Stimulated activated CD8-positive, alpha-beta memory T cell treated with anti-CD3 and anti-CD28 coated beads, Interleukin-4, amount 100 ng/mL, for 4 hours (primary cell): Measurements from ENCODE around the gene NUDT21.
"Not testable (repeated sequence)": the region's sequence is repeated elsewhere in the genome, so short reads cannot be mapped to it uniquely, and the experiment has no call there.

Experiments
- DNase-seq, 2 donors: peaks; one replicate each; pipeline ENCODE4 v3.0.0-alpha.2; 2020; ENCODE audit warnings: low read depth in 2 of 2, low spot score in 1 of 2

Gene NUDT21

DNA sequence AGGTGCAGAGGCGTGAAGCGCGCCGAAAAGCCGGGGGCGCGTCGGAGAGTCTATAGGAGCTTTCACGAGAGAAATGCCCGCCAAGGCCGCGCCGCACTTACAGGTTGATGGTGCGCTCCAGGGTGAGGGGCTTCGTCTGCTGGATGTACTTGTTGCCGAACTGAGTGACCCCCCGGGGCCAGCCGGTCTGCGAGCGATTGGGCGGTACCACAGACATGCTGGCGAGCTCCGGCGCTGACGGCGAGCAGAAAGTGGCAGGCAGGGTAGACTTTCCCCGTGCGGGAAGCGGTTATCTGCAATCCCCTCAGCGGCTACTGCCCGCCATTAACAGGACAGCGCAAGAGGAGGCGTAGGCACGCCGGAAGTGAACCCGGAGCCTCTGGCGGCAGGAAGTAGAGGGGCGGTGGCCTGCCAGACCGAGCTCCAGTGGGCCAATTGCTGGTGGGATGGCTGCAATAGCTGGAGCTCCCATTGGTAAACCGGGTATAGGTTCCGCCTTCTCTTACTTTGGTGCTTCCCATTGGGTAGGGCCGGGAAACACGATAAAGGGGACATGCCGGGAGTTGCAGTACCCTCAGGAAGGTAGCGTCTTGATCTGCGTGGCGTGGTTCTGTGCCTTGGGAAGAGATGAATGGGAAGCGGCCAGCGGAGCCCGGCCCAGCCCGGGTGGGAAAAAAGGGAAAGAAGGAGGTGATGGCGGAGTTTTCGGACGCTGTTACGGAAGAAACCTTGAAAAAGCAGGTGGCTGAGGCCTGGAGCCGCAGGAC is at the start of gene NUDT21, which contains the start of gene OGFOD1:
NUDT21 (minus strand) TSS at position 347 of the 767 bp plus-strand sequence; CDS start at position 217, 130 bp downstream.
OGFOD1 (plus strand) TSS at position 569 of the 767 bp plus-strand sequence; CDS start at position 628, 59 bp downstream.
- DNase-seq = peak; percentile 73 to 85

GRCh38 chr16:56493815-56494214 is 42.7 kb upstream of the NUDT21 start:
- no peak for DNase-seq

- no peak for DNase-seq
Observed at GRCh38 chr16:56493126-56493525, 42.0 kb upstream of the NUDT21 start.

DNA sequence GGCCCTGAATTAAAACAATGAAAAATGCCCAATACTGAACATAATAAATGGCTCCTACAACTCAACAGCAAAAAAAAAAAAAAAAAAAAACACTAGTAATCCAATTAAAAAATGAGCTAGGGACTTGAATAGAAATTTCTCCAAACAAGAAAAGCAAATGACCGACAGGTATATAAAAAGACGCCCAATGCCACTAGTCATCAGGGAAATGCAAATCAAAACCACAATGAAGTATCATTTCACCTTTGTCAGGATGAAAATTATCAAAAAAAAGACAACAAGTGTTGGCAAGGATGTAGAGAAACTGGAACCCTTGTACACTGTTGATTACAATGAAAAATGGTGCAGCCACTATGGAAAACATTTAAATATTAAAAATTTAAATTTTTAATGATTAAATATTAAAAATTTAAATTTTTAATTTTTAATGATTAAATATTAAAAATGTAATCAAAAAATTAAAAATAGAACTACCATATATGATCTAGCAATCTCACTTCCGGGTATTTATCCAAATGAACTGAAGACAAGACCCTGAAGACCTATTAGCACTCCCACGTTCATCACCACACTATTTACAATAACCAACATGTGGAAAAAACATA is 40.6 kb upstream of the NUDT21 start:
- DNase-seq = no peak

- not testable (repeated sequence) for DNase-seq
Observed at GRCh38 chr16:56488868-56489267, 37.7 kb upstream of the NUDT21 start.

DNA sequence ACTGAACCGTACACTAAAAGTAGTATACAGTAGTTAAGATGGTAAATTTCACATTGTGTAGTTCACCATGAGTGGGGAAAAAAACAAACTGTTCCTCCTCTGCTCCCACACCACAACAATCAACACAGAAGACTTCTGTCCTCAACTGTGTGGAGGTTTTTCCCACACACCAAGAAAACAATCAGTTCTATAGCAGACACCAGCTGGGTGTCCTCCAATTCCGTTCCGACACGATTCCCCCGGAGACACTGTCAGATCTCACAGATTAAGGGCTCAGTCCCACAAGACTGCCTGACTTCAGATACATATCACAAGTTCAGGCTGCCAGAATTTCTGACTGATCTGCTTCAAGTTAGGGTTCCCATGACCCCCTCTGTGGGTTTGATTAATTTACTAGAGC is 36.9 kb upstream of the NUDT21 start:
- no peak for DNase-seq

GRCh38 chr16:56483394-56483793 is 32.3 kb upstream of the NUDT21 start:
- no peak for DNase-seq

- no peak for DNase-seq
Observed at GRCh38 chr16:56482683-56483236, 31.6 kb upstream of the NUDT21 start.

- no peak for DNase-seq
Observed at GRCh38 chr16:56481468-56482122, 30.5 kb upstream of the NUDT21 start.

DNA sequence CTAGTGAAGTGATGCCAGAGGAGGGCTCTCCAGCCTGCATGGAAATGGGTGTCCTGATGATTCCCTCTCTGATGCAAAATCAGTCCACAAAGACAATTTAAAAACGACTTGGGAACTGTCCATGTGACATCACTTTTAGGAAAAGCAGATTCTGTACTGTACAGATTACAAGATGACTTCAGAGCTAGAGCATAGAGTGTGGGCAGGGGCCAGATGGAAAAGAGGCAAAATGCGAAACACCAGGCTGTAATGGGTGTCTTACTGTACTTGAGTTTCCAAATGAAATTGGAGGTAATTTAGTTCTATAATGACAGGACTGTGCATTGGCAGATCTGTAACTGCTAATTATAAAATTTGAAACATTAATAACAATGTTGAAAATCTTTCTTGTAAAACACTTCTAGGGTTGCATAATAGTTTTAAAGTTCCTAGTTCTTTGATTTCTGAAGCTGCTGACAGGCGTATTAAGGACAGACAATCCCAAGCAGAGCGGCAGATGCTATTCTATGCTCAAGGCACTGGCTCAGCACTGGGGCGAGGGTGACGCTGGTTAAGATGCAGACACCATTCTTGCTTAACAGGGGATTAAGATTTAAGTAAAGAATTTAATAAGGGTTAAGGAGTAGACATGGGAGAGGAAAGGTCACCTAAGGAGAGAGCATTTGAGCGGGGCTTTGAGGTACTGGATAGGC is 29.8 kb upstream of the NUDT21 start:
- DNase-seq = no peak

GRCh38 chr16:56479469-56479868 is 28.3 kb upstream of the NUDT21 start:
- no peak for DNase-seq

DNA sequence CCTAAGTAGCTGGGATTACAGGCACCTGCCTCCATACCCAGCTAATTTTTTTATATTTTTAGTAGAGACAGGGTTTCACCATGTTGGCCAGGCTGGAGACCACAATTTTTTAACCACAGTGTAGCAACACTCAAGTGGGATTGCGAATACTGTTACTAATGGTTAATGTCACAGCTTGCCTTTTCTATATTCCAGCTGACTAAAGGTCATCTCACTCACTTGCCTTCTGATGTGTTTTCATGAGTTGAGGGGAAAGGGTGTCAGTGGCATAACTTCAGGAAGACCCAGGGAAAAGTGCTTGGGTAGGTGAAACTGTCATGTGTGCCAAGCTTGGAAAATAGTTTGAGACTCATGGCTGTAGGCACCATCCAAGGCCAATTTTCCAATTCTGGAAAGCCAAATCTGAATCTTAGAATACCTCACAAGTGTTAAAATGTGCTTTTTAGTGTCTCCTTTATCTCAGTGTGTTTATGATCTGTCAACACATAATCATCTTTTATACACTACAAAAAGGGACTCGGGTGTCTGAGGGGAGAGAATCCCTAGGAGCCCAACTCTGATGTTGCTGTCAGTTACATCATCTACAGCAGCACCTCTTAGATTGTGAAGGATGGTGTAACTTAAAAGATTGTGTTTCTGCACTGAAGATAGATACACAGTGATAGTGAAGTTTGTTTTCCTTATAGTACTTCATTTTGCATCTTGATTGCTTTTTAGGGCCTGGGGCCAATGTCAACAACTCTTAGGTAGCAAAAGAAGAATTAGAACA is 27.3 kb upstream of the NUDT21 start:
- no peak for DNase-seq

- DNase-seq = no peak
Observed at GRCh38 chr16:56477096-56477878, 26.2 kb upstream of the NUDT21 start.

DNA sequence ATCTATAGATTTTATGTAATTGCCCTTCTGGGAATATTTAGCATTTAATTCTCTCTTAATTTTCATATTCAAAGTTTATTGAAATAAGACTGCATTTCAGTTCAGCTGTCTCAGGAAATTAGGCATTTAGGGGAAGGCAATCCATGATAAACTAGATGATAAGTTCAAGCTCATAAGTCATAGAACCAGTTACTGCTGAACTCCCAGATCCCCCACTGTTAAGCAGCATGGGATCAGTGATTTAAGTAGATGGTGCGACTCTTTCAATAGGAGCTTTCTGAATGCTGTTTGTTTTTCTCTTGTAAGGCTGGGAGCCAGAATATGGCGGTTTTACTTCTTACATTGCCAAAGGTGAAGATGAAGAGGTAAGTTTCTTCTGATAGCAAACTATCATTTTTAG is 24.1 kb upstream of the NUDT21 start:
- no peak for DNase-seq

GRCh38 chr16:56470666-56471065 is 19.5 kb upstream of the NUDT21 start:
- no peak for DNase-seq

DNA sequence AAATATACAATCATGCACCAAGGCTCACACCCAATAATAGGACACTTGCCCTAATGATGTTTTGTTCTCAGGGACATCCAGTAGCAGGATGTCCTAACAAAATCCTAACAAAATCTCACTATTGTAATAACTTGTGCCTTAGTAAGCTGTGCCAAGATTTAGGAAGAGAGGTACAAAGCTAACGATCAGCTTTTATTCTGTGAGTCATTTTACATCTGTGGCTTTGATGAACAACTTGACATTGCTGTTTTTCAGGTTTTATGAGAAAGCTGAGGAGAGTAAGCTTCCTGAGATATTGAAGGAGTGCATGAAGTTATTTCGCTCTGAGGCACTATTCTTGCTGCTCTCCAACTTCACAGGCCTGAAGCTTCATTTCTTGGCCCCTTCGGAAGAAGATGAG is 19.1 kb upstream of the NUDT21 start:
- DNase-seq = no peak

DNA sequence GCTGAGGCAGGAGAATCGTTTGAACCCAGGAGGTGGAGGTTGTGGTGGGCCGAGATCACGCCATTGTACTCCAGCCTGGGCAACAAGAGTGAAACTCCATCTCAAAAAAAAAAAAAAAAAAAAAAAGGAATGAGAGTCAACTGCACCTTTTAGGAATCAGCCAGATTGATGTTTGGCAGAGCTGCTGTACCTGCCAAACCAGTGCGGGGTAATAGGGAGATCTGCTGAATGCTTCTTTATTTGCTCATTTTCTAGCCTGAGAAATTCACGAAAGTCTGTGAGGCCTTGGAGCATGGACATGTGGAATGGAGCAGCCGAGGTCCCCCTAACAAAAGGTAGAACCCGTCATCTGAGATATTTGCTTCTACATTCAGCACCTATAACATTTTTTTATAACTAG is 18.6 kb upstream of the NUDT21 start:
- DNase-seq = no peak

- DNase-seq = no peak
Observed at GRCh38 chr16:56468800-56469199, 17.7 kb upstream of the NUDT21 start.

- DNase-seq = no peak
Observed at GRCh38 chr16:56466344-56466743, 15.2 kb upstream of the NUDT21 start.

DNA sequence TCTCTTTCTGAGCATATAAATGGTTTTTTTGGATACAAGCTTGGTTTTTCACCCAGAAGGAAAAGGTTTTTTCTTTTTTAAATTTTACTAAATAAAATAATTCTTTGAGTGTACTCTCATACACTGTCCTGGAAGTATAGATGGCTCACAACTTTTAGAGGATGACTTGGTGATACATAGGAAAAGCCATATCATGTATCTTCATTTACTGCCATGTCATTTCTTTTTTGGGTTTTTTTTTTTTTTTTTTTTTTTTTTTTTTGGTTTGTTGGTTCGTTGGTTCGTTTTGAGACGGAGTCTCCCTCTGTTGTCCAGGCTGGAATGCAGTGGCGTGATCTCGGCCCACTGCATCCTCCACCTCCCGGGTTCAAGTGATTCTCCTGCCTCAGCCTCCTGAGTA is 12.0 kb upstream of the NUDT21 start:
- no peak for DNase-seq
